ENCODE measurements around the gene NUDT9. TPM values are rescaled to one million over a fixed set of nuclear protein-coding genes. Genes with fewer than 3 reads are reported as not detected.
"Not testable (repeated sequence)": the region's sequence is repeated elsewhere in the genome, so short reads cannot be mapped to it uniquely, and the experiment has no call there.

Gene NUDT9
- total RNA-seq, 4 donors from 2014 or later, result 20.4 to 38.2 (median 28.4) TPM

GRCh38 chr4:87410157-87410556 is 12.2 kb upstream of the NUDT9 start:
- TF ChIP-seq, protein P1, sequence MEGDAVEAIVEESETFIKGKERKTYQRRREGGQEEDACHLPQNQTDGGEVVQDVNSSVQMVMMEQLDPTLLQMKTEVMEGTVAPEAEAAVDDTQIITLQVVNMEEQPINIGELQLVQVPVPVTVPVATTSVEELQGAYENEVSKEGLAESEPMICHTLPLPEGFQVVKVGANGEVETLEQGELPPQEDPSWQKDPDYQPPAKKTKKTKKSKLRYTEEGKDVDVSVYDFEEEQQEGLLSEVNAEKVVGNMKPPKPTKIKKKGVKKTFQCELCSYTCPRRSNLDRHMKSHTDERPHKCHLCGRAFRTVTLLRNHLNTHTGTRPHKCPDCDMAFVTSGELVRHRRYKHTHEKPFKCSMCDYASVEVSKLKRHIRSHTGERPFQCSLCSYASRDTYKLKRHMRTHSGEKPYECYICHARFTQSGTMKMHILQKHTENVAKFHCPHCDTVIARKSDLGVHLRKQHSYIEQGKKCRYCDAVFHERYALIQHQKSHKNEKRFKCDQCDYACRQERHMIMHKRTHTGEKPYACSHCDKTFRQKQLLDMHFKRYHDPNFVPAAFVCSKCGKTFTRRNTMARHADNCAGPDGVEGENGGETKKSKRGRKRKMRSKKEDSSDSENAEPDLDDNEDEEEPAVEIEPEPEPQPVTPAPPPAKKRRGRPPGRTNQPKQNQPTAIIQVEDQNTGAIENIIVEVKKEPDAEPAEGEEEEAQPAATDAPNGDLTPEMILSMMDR (IDR thresholded peaks at IDR 0.05), result no peak
- no peak for TF ChIP-seq POLR2A (IDR thresholded peaks at IDR 0.05)
- 66% methylated on average over 2 of the region's 2 CpGs for WGBS, 2 donors
- Histone ChIP-seq H3K9me3 (no peaks in the 10 kb centered on the region), H3K27ac (no peak overlapping the region), H3K4me3 (replicated peaks in 1 of 3) (no peak overlapping the region), H3K27me3 (no peaks in the 10 kb centered on the region), H3K36me3 (no peaks in the 10 kb centered on the region), H3K4me1 (no peaks in the 10 kb centered on the region)
- intact Hi-C loops (cut with DNase I), result no loop called here
- no peak for DNase-seq

- no peaks in the 10 kb centered on the region for H3K9me3 ChIP-seq
- H3K4me3 ChIP-seq (replicated peaks in 1 of 3), result no peak overlapping the region
- intact Hi-C loops (cut with DNase I), result no loop called here
- WGBS, 2 donors, result 84 to 87% methylated on average over 2 of the region's 2 CpGs
- H3K36me3 ChIP-seq, result no peaks in the 10 kb centered on the region
- no peaks in the 10 kb centered on the region for H3K4me1 ChIP-seq
- H3K27me3 ChIP-seq, result no peaks in the 10 kb centered on the region
- no peak for TF ChIP-seq POLR2A (IDR thresholded peaks at IDR 0.05)
- TF ChIP-seq, protein P1 (IDR thresholded peaks at IDR 0.05), result no peak
- H3K27ac ChIP-seq, result no peak overlapping the region
- DNase-seq, result no peak
These were observed 11.7 kb upstream of the NUDT9 start for GRCh38 chr4:87410679-87411078.

DNA sequence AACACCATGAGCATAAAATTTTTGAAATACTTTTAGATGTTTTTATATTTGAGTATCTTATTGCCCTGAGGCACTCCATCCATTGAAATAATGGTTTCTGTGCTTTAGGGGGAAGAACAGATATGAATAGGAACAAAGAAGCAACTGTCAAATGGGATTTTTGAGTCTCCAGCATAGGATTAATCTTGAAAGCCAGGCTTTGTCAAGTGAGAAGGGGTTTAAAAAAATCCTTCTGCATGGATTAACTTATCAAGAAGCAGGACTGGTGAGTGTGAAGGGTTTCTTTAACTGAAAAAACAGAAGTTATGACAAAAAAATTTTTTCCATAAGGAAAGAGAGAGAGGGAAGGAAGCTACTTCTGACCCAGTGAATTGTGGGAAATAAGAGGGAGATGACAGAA is 7.6 kb upstream of the NUDT9 start:
- Histone ChIP-seq H3K27me3 (no peaks in the 10 kb centered on the region), H3K9me3 (no peaks in the 10 kb centered on the region), H3K36me3 (no peaks in the 10 kb centered on the region), H3K27ac (no peak overlapping the region), H3K4me1 (no peaks in the 10 kb centered on the region), H3K4me3 (replicated peaks in 1 of 3) (no peak overlapping the region)
- no peak for TF ChIP-seq POLR2A (IDR thresholded peaks at IDR 0.05)
- TF ChIP-seq, protein P1 (IDR thresholded peaks at IDR 0.05), result no peak
- DNase-seq, result no peak
- intact Hi-C loops (cut with DNase I), result no loop called here

DNA sequence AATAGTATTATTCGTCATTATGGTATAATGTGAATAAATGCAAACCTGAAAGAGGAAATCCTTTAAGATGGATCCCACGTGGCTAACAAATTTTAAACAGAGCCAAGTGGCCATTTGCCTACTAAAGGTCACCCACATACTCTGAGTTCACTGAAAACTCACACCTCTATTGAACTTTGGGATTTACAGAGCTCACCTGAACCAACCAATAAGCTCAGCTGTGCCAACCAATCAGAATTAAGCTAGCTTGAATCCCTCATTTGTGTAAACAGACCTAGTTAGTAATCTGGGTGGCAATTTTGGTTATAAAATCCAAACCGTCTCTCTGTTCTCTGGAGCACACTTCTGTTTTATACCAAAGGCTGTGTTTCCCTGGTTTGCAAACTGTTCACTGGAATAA is 5.4 kb upstream of the NUDT9 start:
- intact Hi-C loops (cut with DNase I), result no loop called here
- Histone ChIP-seq H3K27ac (no peak overlapping the region), H3K9me3 (no peaks in the 10 kb centered on the region), H3K4me3 (replicated peaks in 1 of 3) (no peak overlapping the region), H3K4me1 (peaks cover 5 to 6% of the 10 kb centered on the region in 2 donors), H3K36me3 (no peaks in the 10 kb centered on the region), H3K27me3 (no peaks in the 10 kb centered on the region)
- TF ChIP-seq, protein P1 (IDR thresholded peaks at IDR 0.05), result no peak
- no peak for TF ChIP-seq POLR2A (IDR thresholded peaks at IDR 0.05)
- WGBS, 2 donors, result 64 to 82% methylated on average over 3 of the region's 3 CpGs
- no peak for DNase-seq

GRCh38 chr4:87418410-87418809 is 4.0 kb upstream of the NUDT9 start:
- H3K9me3 ChIP-seq; intact Hi-C loops (cut with DNase I); DNase-seq; H3K27me3 ChIP-seq; H3K27ac ChIP-seq; H3K36me3 ChIP-seq; H3K4me1 ChIP-seq; H3K4me3 ChIP-seq (replicated peaks in 1 of 3): not testable (repeated sequence)
- 92 to 95% methylated on average over 4 of the region's 4 CpGs for WGBS, 2 donors

All from thyroid gland (tissue), 4 donors.